ENCODE measurements around the gene INPP4A.

The INPP4A gene

GRCh38 chr2:98519156-98519555 lies 74.5 kb downstream of the INPP4A start:
- DNase-seq, result no peak

GRCh38 chr2:98519851-98520250 lies 75.2 kb downstream of the INPP4A start:
- no peak for DNase-seq

- no peak for DNase-seq
Observed at GRCh38 chr2:98520806-98521205, 76.1 kb downstream of the INPP4A start.

GRCh38 chr2:98521266-98521665 lies 76.6 kb downstream of the INPP4A start:
- DNase-seq, result no peak

- no peak for DNase-seq
Observed at GRCh38 chr2:98522854-98523253, 78.2 kb downstream of the INPP4A start.

GRCh38 chr2:98524168-98524567 lies 79.5 kb downstream of the INPP4A start:
- DNase-seq, result no peak

GRCh38 chr2:98528349-98528748 lies 83.7 kb downstream of the INPP4A start:
- DNase-seq, result no peak

- DNase-seq, result no peak
Observed at GRCh38 chr2:98530114-98530513, 85.5 kb downstream of the INPP4A start.

- no peak for DNase-seq
Observed at GRCh38 chr2:98532756-98533155, 88.1 kb downstream of the INPP4A start.

GRCh38 chr2:98533547-98533946 lies 88.9 kb downstream of the INPP4A start:
- no peak for DNase-seq

GRCh38 chr2:98534761-98535160 lies 90.1 kb downstream of the INPP4A start:
- no peak for DNase-seq

GRCh38 chr2:98535971-98536677 lies 91.5 kb downstream of the INPP4A start:
- DNase-seq, result no peak

GRCh38 chr2:98537390-98538126 lies 92.9 kb downstream of the INPP4A start:
- DNase-seq, result no peak

GRCh38 chr2:98538280-98539041 lies 93.8 kb downstream of the INPP4A start:
- no peak for DNase-seq

- DNase-seq, result no peak
Observed at GRCh38 chr2:98539056-98539735, 94.5 kb downstream of the INPP4A start.

- DNase-seq, result no peak
Observed at GRCh38 chr2:98540536-98540935, 95.9 kb downstream of the INPP4A start.

- DNase-seq, result no peak
Observed at GRCh38 chr2:98541489-98541888, 96.8 kb downstream of the INPP4A start.

GRCh38 chr2:98541906-98542305 lies 97.2 kb downstream of the INPP4A start:
- DNase-seq, result no peak

GRCh38 chr2:98543214-98543613 lies 98.6 kb downstream of the INPP4A start:
- DNase-seq, result no peak

GRCh38 chr2:98543842-98544241 lies 99.2 kb downstream of the INPP4A start:
- DNase-seq, result no peak

- DNase-seq, result no peak
Observed at GRCh38 chr2:98545591-98545990, 100.9 kb downstream of the INPP4A start.

- no peak for DNase-seq
Observed at GRCh38 chr2:98546186-98546585, 101.5 kb downstream of the INPP4A start.
